GM18870 (cell line): ENCODE results near the gene NASP.

Source experiments
- ATAC-seq: cut with Tn5 transposase; IDR thresholded peaks from one replicate; pipeline ENCODE4 v1.9.1; 2021; ENCODE audit warnings: moderate library complexity; ENCODE audit not compliant: unreplicated experiment

Gene NASP

GRCh38 chr1:45617618-45618017 is 33.8 kb downstream of the NASP start:
- no peak for ATAC-seq

GRCh38 chr1:45619149-45619921 is 35.5 kb downstream of the NASP start:
- no peak for ATAC-seq

GRCh38 chr1:45620588-45621500 is 37.0 kb downstream of the NASP start:
- no peak for ATAC-seq

GRCh38 chr1:45621501-45621836 is 37.6 kb downstream of the NASP start:
- ATAC-seq: no peak

GRCh38 chr1:45621895-45622523 is 38.2 kb downstream of the NASP start:
- ATAC-seq: no peak

GRCh38 chr1:45622524-45623394 is 38.9 kb downstream of the NASP start:
- no peak for ATAC-seq

GRCh38 chr1:45623972-45624371 is 40.1 kb downstream of the NASP start, which contains the start of gene CCDC17:
CCDC17 (minus strand) TSS chr1:45624054; CDS start chr1:45623909, 145 bp downstream.
- ATAC-seq: no peak

- ATAC-seq: no peak
Observed at GRCh38 chr1:45629035-45629434, 45.2 kb downstream of the NASP start.

GRCh38 chr1:45630429-45630828 is 46.6 kb downstream of the NASP start:
- ATAC-seq: no peak

- no peak for ATAC-seq
Observed at GRCh38 chr1:45635211-45635610, 51.4 kb downstream of the NASP start.

GRCh38 chr1:45640293-45640692 is 56.5 kb downstream of the NASP start:
- no peak for ATAC-seq

- ATAC-seq: no peak
Observed at GRCh38 chr1:45643321-45643720, 59.5 kb downstream of the NASP start.

GRCh38 chr1:45643978-45644377 is 60.1 kb downstream of the NASP start:
- ATAC-seq: no peak

GRCh38 chr1:45644661-45645060 is 60.8 kb downstream of the NASP start:
- ATAC-seq: no peak

- no peak for ATAC-seq
Observed at GRCh38 chr1:45647248-45648021, 63.6 kb downstream of the NASP start.

GRCh38 chr1:45654540-45655280 is 70.9 kb downstream of the NASP start:
- ATAC-seq: no peak

- ATAC-seq: no peak
Observed at GRCh38 chr1:45656573-45657226, 72.9 kb downstream of the NASP start.

GRCh38 chr1:45658171-45658570 is 74.3 kb downstream of the NASP start:
- ATAC-seq: no peak

- ATAC-seq: no peak
Observed at GRCh38 chr1:45659222-45659621, 75.4 kb downstream of the NASP start.
